ENCODE data around the gene RCSD1. TPM values are rescaled to one million over a fixed set of nuclear protein-coding genes. Genes with fewer than 3 reads are reported as not detected.

Gene RCSD1
- total RNA-seq, 1 donor from 2014 or later: 39.5 TPM

DNA sequence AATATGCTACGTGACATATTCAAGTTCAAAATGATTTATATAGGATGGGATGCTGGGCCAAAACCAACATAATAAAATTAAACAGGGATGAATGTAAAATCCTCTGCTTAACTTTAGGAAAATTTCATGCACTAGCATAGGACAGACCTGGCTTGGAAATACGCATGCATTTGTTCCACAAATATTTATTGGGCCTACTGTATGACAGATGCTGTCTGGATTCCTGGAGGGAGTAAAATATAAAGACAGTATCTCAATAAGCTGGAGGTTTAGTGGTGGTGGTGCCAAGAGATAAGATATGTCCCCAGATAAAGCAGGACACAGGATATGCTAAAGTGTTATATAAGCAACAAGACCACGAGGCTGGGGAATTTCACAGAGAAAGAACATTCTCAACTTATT, 15.1 kb downstream of the RCSD1 start:
- DNase-seq (ENCODE audit: low spot score): no peak

GRCh38 chr1:167645625-167646414, 15.8 kb downstream of the RCSD1 start:
- H3K36me3 Mint-ChIP-seq (ENCODE audit: low read depth, unreplicated experiment): peaks cover 22% of the 10 kb centered on the region
- peak overlapping the region; percentile 4 for H3K4me3 Mint-ChIP-seq (ENCODE audit: unreplicated experiment)
- no peak for DNase-seq (ENCODE audit: low spot score)
- TF ChIP-seq, protein P1, sequence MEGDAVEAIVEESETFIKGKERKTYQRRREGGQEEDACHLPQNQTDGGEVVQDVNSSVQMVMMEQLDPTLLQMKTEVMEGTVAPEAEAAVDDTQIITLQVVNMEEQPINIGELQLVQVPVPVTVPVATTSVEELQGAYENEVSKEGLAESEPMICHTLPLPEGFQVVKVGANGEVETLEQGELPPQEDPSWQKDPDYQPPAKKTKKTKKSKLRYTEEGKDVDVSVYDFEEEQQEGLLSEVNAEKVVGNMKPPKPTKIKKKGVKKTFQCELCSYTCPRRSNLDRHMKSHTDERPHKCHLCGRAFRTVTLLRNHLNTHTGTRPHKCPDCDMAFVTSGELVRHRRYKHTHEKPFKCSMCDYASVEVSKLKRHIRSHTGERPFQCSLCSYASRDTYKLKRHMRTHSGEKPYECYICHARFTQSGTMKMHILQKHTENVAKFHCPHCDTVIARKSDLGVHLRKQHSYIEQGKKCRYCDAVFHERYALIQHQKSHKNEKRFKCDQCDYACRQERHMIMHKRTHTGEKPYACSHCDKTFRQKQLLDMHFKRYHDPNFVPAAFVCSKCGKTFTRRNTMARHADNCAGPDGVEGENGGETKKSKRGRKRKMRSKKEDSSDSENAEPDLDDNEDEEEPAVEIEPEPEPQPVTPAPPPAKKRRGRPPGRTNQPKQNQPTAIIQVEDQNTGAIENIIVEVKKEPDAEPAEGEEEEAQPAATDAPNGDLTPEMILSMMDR (IDR thresholded peaks at IDR 0.05; ENCODE audit: unreplicated experiment): no peak
- no peaks in the 10 kb centered on the region for H3K9me3 Mint-ChIP-seq (ENCODE audit: unreplicated experiment)
- H3K4me1 Mint-ChIP-seq (ENCODE audit: unreplicated experiment): peaks cover 61% of the 10 kb centered on the region
- H3K27ac Mint-ChIP-seq (ENCODE audit: unreplicated experiment): peak overlapping the region; percentile 10
- H3K27me3 Mint-ChIP-seq (ENCODE audit: unreplicated experiment): no peaks in the 10 kb centered on the region

More for the DNA sequence above, 15.1 kb downstream of the RCSD1 start:
- TF ChIP-seq, protein P1 (IDR thresholded peaks at IDR 0.05; ENCODE audit: unreplicated experiment): no peak
- no peaks in the 10 kb centered on the region for H3K9me3 Mint-ChIP-seq (ENCODE audit: unreplicated experiment)
- peaks cover 55% of the 10 kb centered on the region for H3K4me1 Mint-ChIP-seq (ENCODE audit: unreplicated experiment)
- H3K4me3 Mint-ChIP-seq (ENCODE audit: unreplicated experiment): peak overlapping the region; percentile 4
- peak overlapping the region; percentile 10 for H3K27ac Mint-ChIP-seq (ENCODE audit: unreplicated experiment)
- peaks cover 2% of the 10 kb centered on the region for H3K27me3 Mint-ChIP-seq (ENCODE audit: unreplicated experiment)
- H3K36me3 Mint-ChIP-seq (ENCODE audit: low read depth, unreplicated experiment): peaks cover 26% of the 10 kb centered on the region

DNA sequence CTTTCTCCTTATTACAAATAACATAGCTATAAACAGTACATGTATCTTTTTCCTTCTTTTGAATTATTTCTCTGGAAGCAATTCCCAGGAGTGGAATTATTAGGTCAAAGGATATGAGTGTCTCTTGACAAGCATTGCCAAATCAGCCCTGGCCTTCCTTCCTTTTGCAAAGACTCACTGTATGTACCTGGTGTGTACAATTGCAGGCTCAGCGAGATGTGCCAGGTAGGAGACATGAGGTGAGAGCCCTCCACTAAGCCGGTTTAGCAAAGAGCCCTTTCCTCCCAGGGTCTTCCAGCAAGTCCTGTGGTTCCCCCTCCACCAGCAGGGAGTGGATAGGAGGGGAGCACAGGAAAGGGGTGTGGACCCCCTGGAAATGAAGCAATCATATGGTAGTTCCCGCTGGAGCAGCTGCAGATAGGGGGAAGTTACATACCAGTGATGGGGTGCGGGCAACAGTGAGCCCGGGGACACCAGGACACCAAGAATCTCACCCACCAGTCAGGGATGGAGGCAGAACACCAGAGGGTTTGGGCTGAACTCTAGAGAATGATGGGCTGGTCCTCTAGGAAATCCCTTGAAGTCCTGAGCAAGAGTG, 18.3 kb downstream of the RCSD1 start:
- peak overlapping the region; percentile 69 for H3K27ac Mint-ChIP-seq (ENCODE audit: unreplicated experiment)
- H3K27me3 Mint-ChIP-seq (ENCODE audit: unreplicated experiment): peaks cover 6% of the 10 kb centered on the region
- H3K9me3 Mint-ChIP-seq (ENCODE audit: unreplicated experiment): no peaks in the 10 kb centered on the region

GRCh38 chr1:167648978-167649744, 19.1 kb downstream of the RCSD1 start:
- H3K4me1 Mint-ChIP-seq (ENCODE audit: unreplicated experiment): peaks cover 72% of the 10 kb centered on the region
- no peaks in the 10 kb centered on the region for H3K9me3 Mint-ChIP-seq (ENCODE audit: unreplicated experiment)
- no peak overlapping the region for H3K4me3 Mint-ChIP-seq (ENCODE audit: unreplicated experiment)
- DNase-seq (ENCODE audit: low spot score): no peak
- TF ChIP-seq, protein P1 (IDR thresholded peaks at IDR 0.05; ENCODE audit: unreplicated experiment): no peak
- H3K27me3 Mint-ChIP-seq (ENCODE audit: unreplicated experiment): peaks cover 9% of the 10 kb centered on the region
- peaks cover 18% of the 10 kb centered on the region for H3K36me3 Mint-ChIP-seq (ENCODE audit: low read depth, unreplicated experiment)
- peak overlapping the region; percentile 81 for H3K27ac Mint-ChIP-seq (ENCODE audit: unreplicated experiment)

More for the DNA sequence above, 18.3 kb downstream of the RCSD1 start:
- Mint-ChIP-seq H3K4me1 (ENCODE audit: unreplicated experiment) (peaks cover 70% of the 10 kb centered on the region), H3K36me3 (ENCODE audit: low read depth, unreplicated experiment) (peaks cover 17% of the 10 kb centered on the region), H3K4me3 (ENCODE audit: unreplicated experiment) (peak overlapping the region; percentile 39)
- DNase-seq (ENCODE audit: low spot score): no peak
- TF ChIP-seq, protein P1 (IDR thresholded peaks at IDR 0.05; ENCODE audit: unreplicated experiment): no peak

All from endothelial cell (in vitro differentiated cells).